Thyroid gland (tissue), 4 donors: ENCODE results near the gene ST3GAL3.

Source experiments
- CTCF ChIP-seq, 6 experiments: fragments of 200-600 bp in 3 of 6; fragments of 450-650 bp in 3 of 6; sonication (generic) in 3 of 6; IDR thresholded peaks; one replicate each; pipeline ENCODE4 v1.5.1; 2016 to 2019; ENCODE audit warnings: antibody characterized with exemption in 6 of 6, mild to moderate bottlenecking in 2 of 6, inconsistent platforms in 1 of 6, moderate library complexity in 1 of 6
- POLR2A ChIP-seq, 2 donors: fragments of 450-650 bp; IDR thresholded peaks; one replicate each; pipeline ENCODE4 v1.6.1; 2017; ENCODE audit warnings: antibody characterized with exemption in 2 of 2, mild to moderate bottlenecking in 2 of 2, moderate library complexity in 1 of 2

- TF ChIP-seq POLR2A (IDR thresholded peaks at IDR 0.05) (no peak), CTCF (IDR thresholded peaks at IDR 0.05) (no peak)
These were observed 93.4 kb downstream of the ST3GAL3 start for GRCh38 chr1:43800771-43801170.
